DMS53 treated with DMSO at 0.1 percent for 48 hours (cell line): ENCODE results near the gene FBN1.

ENCODE experiments used
- DNase-seq: peaks from one replicate; lab custom pipeline; 2025; ENCODE audit not compliant: unreplicated experiment; lab: John Stamatoyannopoulos, UW

FBN1 gene

GRCh38 chr15:48408327-48408726, 237.2 kb downstream of the FBN1 start:
- no peak for DNase-seq

- no peak for DNase-seq
These were observed 237.9 kb downstream of the FBN1 start for GRCh38 chr15:48407646-48408045.

GRCh38 chr15:48406911-48407310, 238.6 kb downstream of the FBN1 start:
- no peak for DNase-seq

GRCh38 chr15:48406266-48406891, 239.1 kb downstream of the FBN1 start:
- no peak for DNase-seq

- no peak for DNase-seq
These were observed 242.9 kb downstream of the FBN1 start for GRCh38 chr15:48402427-48403177.

GRCh38 chr15:48400086-48400485, 245.4 kb downstream of the FBN1 start:
- DNase-seq = no peak

GRCh38 chr15:48397841-48398240, 247.7 kb downstream of the FBN1 start:
- DNase-seq = no peak

GRCh38 chr15:48396020-48396419, 249.5 kb downstream of the FBN1 start:
- no peak for DNase-seq

GRCh38 chr15:48395521-48396011, 249.9 kb downstream of the FBN1 start:
- no peak for DNase-seq

- DNase-seq = no peak
These were observed 250.5 kb downstream of the FBN1 start for GRCh38 chr15:48394970-48395369.

- no peak for DNase-seq
These were observed 251.6 kb downstream of the FBN1 start for GRCh38 chr15:48393645-48394506.

GRCh38 chr15:48392356-48392755, 253.2 kb downstream of the FBN1 start:
- no peak for DNase-seq

GRCh38 chr15:48391950-48392349, 253.6 kb downstream of the FBN1 start:
- no peak for DNase-seq

- no peak for DNase-seq
These were observed 255.8 kb downstream of the FBN1 start for GRCh38 chr15:48389691-48390143.

GRCh38 chr15:48388910-48389309, 256.6 kb downstream of the FBN1 start:
- no peak for DNase-seq

GRCh38 chr15:48388016-48388851, 257.3 kb downstream of the FBN1 start:
- no peak for DNase-seq

GRCh38 chr15:48385031-48385830, 260.3 kb downstream of the FBN1 start:
- DNase-seq = no peak

- DNase-seq = no peak
These were observed 260.9 kb downstream of the FBN1 start for GRCh38 chr15:48384616-48385015.

GRCh38 chr15:48383031-48383430, 262.5 kb downstream of the FBN1 start:
- no peak for DNase-seq

GRCh38 chr15:48381861-48382260, 263.6 kb downstream of the FBN1 start:
- no peak for DNase-seq
